Measurements from ENCODE around the gene PER3. TPM values are rescaled to one million over a fixed set of nuclear protein-coding genes. Genes with fewer than 3 reads are reported as not detected.

The PER3 gene
- total and polyA plus RNA-seq, 8 donors, result 9.9 to 16.1 (median 12.5) TPM

DNA sequence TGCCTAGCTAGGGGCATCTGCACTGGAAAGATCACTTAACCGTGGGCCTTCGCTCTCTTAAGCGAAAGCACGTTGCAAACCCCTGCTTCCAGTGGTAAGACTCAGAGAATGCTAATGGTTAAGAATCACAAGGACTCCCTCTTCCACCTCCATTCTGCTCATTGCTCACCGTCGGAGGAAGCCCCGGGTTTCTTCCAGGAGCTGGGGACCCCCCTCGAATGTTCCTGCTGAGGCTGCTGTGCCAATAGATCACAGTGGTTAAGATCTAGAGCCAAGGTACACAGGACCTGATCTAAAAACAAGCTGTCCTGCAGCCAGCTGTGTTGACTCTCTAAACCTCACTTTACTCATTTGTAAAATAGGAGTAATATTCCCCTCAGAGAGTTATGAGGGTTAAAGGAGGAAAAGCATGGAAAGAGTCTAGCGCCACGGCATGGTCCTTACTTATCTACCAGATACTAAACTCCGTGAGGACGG, 12.2 kb upstream of the PER3 start:
- no peak for ATAC-seq

DNA sequence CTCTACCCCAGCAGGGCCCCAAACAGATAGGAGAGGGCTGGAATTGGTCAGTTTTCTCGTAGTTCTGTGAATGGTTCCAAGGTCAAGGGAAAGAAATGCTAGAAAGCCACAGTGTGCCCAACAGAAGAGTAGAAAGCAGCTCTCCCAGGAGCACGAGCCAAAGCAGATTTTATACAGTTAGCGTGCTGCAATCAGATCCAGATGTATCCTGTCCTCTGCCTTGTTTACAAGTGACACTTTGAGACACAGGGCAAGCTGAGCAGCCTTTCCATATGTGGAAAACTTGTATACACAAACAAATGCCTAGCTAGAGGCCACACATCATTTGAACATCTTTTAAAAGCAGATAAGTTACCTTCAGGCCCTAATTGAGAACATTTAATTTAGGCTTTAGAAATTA, 6.5 kb upstream of the PER3 start:
- intact Hi-C loops (cut with DNase I), result no loop called here
- peak in 1 of 4 donors; percentile 28 for DNase-seq
- TF ChIP-seq, protein P1, sequence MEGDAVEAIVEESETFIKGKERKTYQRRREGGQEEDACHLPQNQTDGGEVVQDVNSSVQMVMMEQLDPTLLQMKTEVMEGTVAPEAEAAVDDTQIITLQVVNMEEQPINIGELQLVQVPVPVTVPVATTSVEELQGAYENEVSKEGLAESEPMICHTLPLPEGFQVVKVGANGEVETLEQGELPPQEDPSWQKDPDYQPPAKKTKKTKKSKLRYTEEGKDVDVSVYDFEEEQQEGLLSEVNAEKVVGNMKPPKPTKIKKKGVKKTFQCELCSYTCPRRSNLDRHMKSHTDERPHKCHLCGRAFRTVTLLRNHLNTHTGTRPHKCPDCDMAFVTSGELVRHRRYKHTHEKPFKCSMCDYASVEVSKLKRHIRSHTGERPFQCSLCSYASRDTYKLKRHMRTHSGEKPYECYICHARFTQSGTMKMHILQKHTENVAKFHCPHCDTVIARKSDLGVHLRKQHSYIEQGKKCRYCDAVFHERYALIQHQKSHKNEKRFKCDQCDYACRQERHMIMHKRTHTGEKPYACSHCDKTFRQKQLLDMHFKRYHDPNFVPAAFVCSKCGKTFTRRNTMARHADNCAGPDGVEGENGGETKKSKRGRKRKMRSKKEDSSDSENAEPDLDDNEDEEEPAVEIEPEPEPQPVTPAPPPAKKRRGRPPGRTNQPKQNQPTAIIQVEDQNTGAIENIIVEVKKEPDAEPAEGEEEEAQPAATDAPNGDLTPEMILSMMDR (IDR thresholded peaks at IDR 0.05), result no peak

More for the DNA sequence above, 12.2 kb upstream of the PER3 start:
- TF ChIP-seq, protein P1 (IDR thresholded peaks at IDR 0.05), result no peak
- no peak for DNase-seq
- Histone ChIP-seq H3K36me3 (peaks cover 0 to 24% of the 10 kb centered on the region in 2 donors), H3K4me3 (peak overlapping the region; percentile 80 to 84), H3K27ac (peak overlapping the region; percentile 92 to 99), H3K4me1 (peaks cover 7 to 52% of the 10 kb centered on the region in 2 donors), H3K9me3 (no peaks in the 10 kb centered on the region), H3K27me3 (no peaks in the 10 kb centered on the region)
- intact Hi-C loops (cut with DNase I), result no loop called here

GRCh38 chr1:7778133-7778628, 5.9 kb upstream of the PER3 start:
- peaks cover 0 to 67% of the 10 kb centered on the region in 2 donors for H3K36me3 ChIP-seq
- ATAC-seq (no peak), DNase-seq (no peak)
- no peaks in the 10 kb centered on the region for H3K9me3 ChIP-seq
- TF ChIP-seq, protein P1 (IDR thresholded peaks at IDR 0.05), result no peak
- H3K27ac ChIP-seq, result no peak overlapping the region
- no peaks in the 10 kb centered on the region for H3K27me3 ChIP-seq
- H3K4me3 ChIP-seq, result no peak overlapping the region
- intact Hi-C loops (cut with DNase I), result no loop called here
- peaks cover 0 to 57% of the 10 kb centered on the region in 2 donors for H3K4me1 ChIP-seq

More for the DNA sequence above, 6.5 kb upstream of the PER3 start:
- Histone ChIP-seq H3K27ac (no peak overlapping the region), H3K4me1 (peaks cover 0 to 57% of the 10 kb centered on the region in 2 donors), H3K36me3 (peaks cover 0 to 67% of the 10 kb centered on the region in 2 donors), H3K9me3 (no peaks in the 10 kb centered on the region), H3K4me3 (no peak overlapping the region), H3K27me3 (no peaks in the 10 kb centered on the region)
- no peak for ATAC-seq

DNA sequence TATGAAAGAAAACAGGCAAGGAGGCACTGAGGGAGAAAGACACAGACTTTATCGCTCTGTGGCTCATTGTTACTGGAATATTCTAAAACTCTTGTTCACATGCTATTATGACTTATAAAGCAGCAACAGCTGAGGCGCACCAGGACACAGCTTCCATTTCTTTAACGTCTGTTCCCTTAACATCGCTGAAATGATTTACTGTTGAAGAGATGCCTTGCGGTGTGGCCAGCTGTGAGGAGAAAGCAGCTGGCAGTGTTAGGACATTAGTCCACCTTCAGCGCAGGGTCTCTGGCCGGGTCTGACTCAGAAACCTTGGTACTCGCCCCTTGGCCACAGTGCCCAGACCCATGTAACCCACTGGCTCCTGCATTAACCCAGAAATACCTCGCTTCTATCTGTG, 3.1 kb upstream of the PER3 start:
- TF ChIP-seq, protein P1 (IDR thresholded peaks at IDR 0.05), result no peak
- no peak for ATAC-seq
- peaks cover 0 to 44% of the 10 kb centered on the region in 2 donors for H3K4me1 ChIP-seq
- peaks cover 0 to 52% of the 10 kb centered on the region in 2 donors for H3K36me3 ChIP-seq
- peak overlapping the region; percentile 13 to 57 for H3K27ac ChIP-seq
- intact Hi-C loops (cut with DNase I), result no loop called here
- H3K9me3 ChIP-seq, result no peaks in the 10 kb centered on the region
- H3K27me3 ChIP-seq, result no peaks in the 10 kb centered on the region
- H3K4me3 ChIP-seq, result no peak overlapping the region
- no peak for DNase-seq

DNA sequence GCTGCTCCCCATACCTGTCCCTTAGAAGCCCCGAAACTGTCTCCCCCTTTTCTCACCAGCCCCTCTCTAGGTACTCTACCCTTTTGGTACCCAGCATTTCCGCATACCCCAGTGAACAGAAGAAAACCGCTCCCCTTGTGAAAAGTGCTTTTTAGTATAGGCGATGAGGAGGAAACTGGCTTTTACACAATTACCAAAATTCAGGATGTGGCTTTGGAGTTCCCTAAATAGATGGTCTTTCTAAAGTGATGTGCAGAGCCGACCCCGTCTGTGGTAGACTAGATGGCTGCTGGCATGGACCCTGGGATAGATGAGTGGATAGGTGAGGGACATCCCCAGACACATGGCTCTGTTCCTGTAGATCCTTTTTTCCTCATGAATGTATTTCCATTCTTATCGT, 2.6 kb upstream of the PER3 start:
- peaks cover 0 to 47% of the 10 kb centered on the region in 2 donors for H3K36me3 ChIP-seq
- no peak for ATAC-seq

More for the DNA sequence above, 2.6 kb upstream of the PER3 start:
- intact Hi-C loops (cut with DNase I), result no loop called here
- peaks cover 0 to 42% of the 10 kb centered on the region in 2 donors for H3K4me1 ChIP-seq
- H3K27ac ChIP-seq, result peak overlapping the region; percentile 13 to 57
- no peak for DNase-seq
- no peaks in the 10 kb centered on the region for H3K27me3 ChIP-seq
- no peaks in the 10 kb centered on the region for H3K9me3 ChIP-seq
- TF ChIP-seq, protein P1 (IDR thresholded peaks at IDR 0.05), result no peak
- H3K4me3 ChIP-seq, result no peak overlapping the region

Measured in left lung (tissue), 10 donors.